Suppressor macrophage treated with lipopolysaccharide for 4 hours (primary cell): Measurements from ENCODE around the gene MLH1.

Experiments
- DNase-seq: peaks from one replicate; pipeline ENCODE4 v3.0.0-alpha.2; 2020

MLH1 gene

DNA sequence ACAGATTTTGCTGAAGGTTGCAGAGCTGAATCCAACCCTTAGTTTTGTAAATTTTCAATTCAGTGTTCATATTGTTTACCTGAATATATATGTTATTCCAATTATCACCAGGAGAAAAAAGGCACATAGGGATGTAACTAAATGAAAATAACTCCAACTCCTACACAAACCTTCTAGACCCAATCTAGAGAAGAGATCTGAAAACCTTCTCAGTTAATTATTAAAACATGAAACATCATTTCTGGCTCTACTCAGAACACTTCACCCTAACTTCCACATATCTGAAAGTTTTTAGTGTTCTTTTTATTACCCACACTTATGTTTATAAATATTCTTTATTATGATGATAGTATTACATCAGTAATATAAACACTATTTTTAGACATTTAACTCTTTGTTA, 104.5 kb downstream of the MLH1 start:
- DNase-seq = no peak

DNA sequence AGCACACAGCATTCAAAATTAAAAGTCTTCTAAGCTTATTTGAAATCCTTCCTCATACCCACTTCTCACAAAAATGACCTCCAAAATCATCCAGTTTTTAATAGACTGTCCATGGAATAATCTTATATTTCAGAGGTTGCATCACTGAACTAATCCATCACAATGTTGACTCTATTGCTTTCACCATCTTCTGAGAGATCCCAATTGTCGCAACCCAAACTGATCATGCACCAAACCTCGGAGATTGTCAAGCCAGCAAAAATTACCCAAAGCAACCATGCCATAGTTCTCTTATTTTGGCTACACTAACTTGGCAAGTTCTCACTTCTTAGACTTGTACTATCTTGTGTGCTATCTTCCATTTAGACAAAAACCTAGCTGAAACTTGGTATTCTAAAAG, 105.6 kb downstream of the MLH1 start:
- DNase-seq = no peak

DNA sequence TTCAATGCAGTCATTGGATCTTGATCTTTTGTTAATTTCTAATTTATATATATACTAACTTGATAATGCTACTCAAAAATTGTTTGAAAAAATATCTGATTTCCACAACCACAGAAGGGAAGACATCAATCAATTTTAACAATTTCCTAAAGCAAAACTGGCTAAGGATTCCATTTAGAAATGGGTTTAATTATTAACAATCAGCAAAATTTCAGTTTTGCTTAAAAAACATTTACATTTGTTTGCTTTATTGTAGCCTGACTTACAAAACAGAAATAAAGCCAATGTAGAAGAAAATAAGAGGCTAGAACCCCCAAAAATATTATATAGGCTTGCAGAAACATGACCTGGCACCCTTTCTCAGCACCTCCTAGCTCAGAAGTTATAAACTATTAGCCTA, 106.2 kb downstream of the MLH1 start:
- no peak for DNase-seq

DNA sequence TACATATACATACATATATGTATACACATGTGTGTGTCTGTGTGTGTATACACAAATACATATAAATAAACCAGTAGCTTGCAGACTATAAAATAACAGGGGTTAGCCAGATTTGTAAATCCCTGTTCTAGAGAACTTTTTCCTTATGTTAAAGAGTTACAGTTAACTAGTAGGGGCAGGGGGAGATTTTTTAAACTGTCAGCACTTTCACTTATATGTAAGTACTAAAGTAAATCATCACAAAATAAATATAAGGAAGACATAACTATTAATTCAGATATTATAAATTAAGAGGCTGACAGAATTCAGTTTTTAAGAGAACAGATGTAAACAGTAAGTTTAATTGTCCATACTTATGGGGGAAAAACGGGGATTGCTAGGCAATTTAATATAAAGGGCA, 107.1 kb downstream of the MLH1 start:
- DNase-seq = no peak
